ENCODE results near the gene PSENEN.

Gene PSENEN, protein sequence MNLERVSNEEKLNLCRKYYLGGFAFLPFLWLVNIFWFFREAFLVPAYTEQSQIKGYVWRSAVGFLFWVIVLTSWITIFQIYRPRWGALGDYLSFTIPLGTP

GRCh38 chr19:35745328-35746086, at the start of gene PSENEN, which contains the start of gene U2AF1L4:
PSENEN (plus strand) TSS chr19:35745651; CDS start chr19:35745931, 280 bp downstream.
U2AF1L4 (minus strand) TSS chr19:35745418; CDS start chr19:35745391, 27 bp downstream.
- H3K4me3 ChIP-seq (ENCODE audit: low read length) = peak within 1 kb of the TSS; percentile 92
- DNase-seq (ENCODE audit: low read depth) = peak; percentile 100
- TF ChIP-seq, protein P1, sequence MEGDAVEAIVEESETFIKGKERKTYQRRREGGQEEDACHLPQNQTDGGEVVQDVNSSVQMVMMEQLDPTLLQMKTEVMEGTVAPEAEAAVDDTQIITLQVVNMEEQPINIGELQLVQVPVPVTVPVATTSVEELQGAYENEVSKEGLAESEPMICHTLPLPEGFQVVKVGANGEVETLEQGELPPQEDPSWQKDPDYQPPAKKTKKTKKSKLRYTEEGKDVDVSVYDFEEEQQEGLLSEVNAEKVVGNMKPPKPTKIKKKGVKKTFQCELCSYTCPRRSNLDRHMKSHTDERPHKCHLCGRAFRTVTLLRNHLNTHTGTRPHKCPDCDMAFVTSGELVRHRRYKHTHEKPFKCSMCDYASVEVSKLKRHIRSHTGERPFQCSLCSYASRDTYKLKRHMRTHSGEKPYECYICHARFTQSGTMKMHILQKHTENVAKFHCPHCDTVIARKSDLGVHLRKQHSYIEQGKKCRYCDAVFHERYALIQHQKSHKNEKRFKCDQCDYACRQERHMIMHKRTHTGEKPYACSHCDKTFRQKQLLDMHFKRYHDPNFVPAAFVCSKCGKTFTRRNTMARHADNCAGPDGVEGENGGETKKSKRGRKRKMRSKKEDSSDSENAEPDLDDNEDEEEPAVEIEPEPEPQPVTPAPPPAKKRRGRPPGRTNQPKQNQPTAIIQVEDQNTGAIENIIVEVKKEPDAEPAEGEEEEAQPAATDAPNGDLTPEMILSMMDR (IDR thresholded peaks at IDR 0.05; ENCODE audit: insufficient read depth, low read depth, low read length, missing control alignments) = no peak

DNA sequence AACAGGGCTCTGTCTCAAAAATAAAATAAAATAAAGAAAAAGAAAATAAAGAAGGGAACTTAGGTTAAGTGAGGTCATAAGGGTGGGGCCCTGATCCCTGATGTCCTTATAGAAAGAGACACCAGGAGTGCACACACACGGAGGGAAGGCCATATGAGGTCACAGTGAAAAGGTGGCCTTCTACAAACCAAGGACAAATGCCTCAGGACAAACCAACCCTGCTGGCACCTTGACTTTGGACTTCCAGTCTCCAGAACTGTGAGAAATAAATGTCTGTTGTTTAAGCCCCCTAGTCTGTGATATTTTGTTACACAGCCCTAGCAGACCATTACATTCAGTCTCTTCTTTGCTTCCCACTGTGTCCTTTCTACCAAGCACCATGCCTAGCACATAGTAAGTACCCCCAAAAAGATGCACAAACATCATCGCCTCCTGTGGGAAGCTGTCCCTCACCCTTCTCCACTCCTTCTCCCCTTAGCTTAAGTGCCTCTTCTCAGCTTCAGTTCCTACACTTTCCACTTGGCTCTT, 49.5 kb upstream of the PSENEN start:
- no peak overlapping the region for H3K4me3 ChIP-seq (ENCODE audit: low read length)
- TF ChIP-seq, protein P1 (IDR thresholded peaks at IDR 0.05; ENCODE audit: insufficient read depth, low read depth, low read length, missing control alignments) = no peak
- DNase-seq (ENCODE audit: low read depth) = no peak

DNA sequence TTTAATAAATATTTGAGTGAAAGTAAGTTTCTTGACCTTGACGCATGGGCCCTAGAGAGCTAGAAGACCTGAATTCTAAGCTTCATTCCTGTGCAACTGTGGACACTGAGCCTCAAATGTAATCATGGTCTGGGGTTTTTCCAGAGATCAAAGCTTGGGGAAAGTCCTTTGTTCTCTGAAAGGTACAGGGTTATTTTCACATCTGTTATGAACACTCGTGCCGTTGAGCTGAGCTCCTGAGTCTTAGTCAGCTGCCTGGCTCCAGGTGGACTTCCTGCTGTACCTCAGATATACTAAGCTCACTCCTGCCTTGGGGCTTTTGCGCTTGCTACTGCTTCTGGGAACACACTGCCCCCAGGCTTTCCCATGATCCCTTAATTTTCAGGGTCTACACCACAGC, 48.6 kb upstream of the PSENEN start:
- peak; percentile 19 for DNase-seq (ENCODE audit: low read depth)
- H3K4me3 ChIP-seq (ENCODE audit: low read length) = no peak overlapping the region
- TF ChIP-seq, protein P1 (IDR thresholded peaks at IDR 0.05; ENCODE audit: insufficient read depth, low read depth, low read length, missing control alignments) = no peak

DNA sequence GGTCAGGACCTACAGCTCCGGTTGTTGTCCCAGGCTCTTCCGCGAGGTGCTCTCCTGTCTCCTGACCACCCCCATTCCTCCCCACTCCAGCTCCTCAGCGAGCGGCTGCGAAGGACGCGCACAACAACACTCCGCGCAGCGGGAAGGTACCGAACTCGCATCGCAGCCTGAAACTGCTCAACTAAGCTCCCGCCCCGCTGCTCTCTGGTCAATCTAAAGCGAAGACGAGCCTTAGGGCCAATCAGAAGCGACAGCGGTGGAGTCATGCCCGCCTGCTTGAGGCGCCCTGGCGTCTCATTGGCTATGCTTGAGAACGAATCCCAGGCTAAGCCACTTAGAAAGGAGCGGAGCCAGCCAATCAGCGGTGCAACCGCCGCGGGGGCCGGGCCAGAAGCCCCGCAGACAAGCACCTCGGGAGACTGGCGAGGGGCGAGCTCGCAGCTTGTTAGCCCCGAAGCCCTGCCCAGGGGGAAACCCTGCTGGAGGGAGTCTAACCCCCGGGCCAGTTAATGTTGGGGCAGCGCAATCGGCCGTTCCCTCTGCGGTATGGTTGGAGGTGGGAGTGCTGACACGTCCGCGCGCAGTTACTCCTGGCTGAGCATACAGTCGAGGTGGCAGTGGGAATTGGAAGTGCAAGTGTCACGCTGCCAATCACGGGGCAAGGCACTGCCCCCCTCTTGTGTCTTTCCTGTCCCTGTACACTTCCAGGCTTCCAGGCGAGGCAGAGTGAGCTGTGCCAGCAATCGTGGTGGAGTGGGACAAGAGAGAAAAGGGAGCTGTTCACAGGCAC, 43.0 kb upstream of the PSENEN start:
- peak; percentile 99 for DNase-seq (ENCODE audit: low read depth)
- H3K4me3 ChIP-seq (ENCODE audit: low read length) = peak overlapping the region; percentile 70
- TF ChIP-seq, protein P1 (IDR thresholded peaks at IDR 0.05; ENCODE audit: insufficient read depth, low read depth, low read length, missing control alignments) = no peak

DNA sequence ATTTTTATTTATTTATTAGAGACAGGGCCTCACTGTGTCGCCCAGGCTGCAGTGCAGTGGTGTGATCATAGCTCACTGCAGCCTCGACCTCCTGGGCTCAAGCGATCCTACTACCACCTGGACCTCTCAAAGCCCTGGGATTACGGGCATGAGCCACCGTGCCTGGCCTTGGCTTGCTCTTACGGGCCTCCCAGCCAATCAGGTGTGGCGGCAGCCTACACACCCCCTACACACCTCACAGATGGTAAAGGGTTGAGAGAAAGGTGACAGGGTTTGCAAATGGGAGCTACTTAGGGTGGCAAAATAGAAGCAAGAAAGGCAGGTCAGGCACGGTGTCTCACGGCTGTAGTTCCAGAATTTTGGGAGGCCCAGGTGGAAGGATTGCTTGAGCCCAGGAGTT, 42.1 kb upstream of the PSENEN start:
- H3K4me3 ChIP-seq (ENCODE audit: low read length) = no peak overlapping the region
- TF ChIP-seq, protein P1 (IDR thresholded peaks at IDR 0.05; ENCODE audit: insufficient read depth, low read depth, low read length, missing control alignments) = no peak
- no peak for DNase-seq (ENCODE audit: low read depth)

DNA sequence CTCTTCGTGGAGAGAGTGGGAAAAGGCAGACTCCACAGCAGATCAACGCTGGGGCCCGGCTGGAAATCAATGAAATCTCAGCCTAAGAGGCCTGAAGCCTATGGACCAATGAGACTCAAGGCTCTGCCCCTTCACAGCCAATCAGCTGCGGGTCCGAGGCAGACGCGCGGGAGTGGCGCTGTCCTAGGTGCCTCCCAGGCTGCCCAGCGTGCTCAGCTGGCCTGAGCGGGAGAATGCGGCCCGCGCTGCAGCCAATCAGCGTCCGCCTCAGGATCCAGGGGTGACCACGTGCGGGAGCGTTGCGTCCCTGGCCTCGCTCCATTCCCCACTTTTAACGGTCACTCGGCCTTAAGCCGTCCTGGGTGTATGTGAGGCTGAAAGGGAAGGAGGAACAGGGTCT, 41.2 kb upstream of the PSENEN start, which contains the start of gene ZBTB32:
ZBTB32 (plus strand) TSS at position 341 of the 400 bp plus-strand sequence. CDS start 10,069 bp downstream, outside the sequence.
- TF ChIP-seq, protein P1 (IDR thresholded peaks at IDR 0.05; ENCODE audit: insufficient read depth, low read depth, low read length, missing control alignments) = no peak
- DNase-seq (ENCODE audit: low read depth) = peak; percentile 70
- no peak within 1 kb of the TSS for H3K4me3 ChIP-seq (ENCODE audit: low read length)

Measured in epithelial cell of esophagus (primary cell).